HUES6 (cell line): ENCODE measurements around the gene GPR176.

Experiments
- H3K27ac ChIP-seq: 2 replicates; pipeline ENCODE4 v1.7.0; 2013; ENCODE audit warnings: low read depth, mild to moderate bottlenecking, low read length, inconsistent platforms
- H3K27me3 ChIP-seq: 2 replicates; pipeline ENCODE4 v1.6.1; 2013; ENCODE audit warnings: low read length; ENCODE audit not compliant: control insufficient read depth, insufficient read depth
- H3K36me3 ChIP-seq: 2 replicates; pipeline ENCODE4 v1.6.1; 2013; ENCODE audit warnings: low read length; ENCODE audit not compliant: control insufficient read depth, insufficient read depth
- H3K4me1 ChIP-seq: 2 replicates; pipeline ENCODE4 v1.6.1; 2013; ENCODE audit warnings: low read length; ENCODE audit not compliant: control insufficient read depth, insufficient read depth
- H3K4me3 ChIP-seq: 2 replicates; pipeline ENCODE4 v1.5.1; 2013; ENCODE audit warnings: low read depth, low read length
- H3K9ac ChIP-seq: one replicate; pipeline ENCODE4 v1.6.1; 2013; ENCODE audit warnings: mild to moderate bottlenecking, low read length
- H3K9me3 ChIP-seq: 2 replicates; pipeline ENCODE4 v1.6.1; 2013; ENCODE audit warnings: low read depth, low read length; ENCODE audit not compliant: control insufficient read depth, insufficient read depth

GPR176 gene

GRCh38 chr15:39919748-39920509, at the start of gene GPR176:
TSS of gene GPR176 (minus strand) at chr15:39920266. CDS start at chr15:39920026, 240 bp downstream.
- peaks cover 21% of the 10 kb centered on the region for H3K4me1 ChIP-seq
- H3K9ac ChIP-seq = peak within 1 kb of the TSS; percentile 81

GRCh38 chr15:39969002-39969394, 48.9 kb upstream of the GPR176 start:
- peaks cover 68% of the 10 kb centered on the region for H3K36me3 ChIP-seq
- H3K27ac ChIP-seq = no peak overlapping the region
- no peaks in the 10 kb centered on the region for H3K4me1 ChIP-seq

More at GRCh38 chr15:39919748-39920509, at the start of gene GPR176:
- Histone ChIP-seq H3K27me3 (peaks cover 21% of the 10 kb centered on the region; the same call in 1 of the 2 replicates), H3K27ac (peak within 1 kb of the TSS; percentile 69), H3K9me3 (no peaks in the 10 kb centered on the region; the same call in 1 of the 2 replicates), H3K4me3 (peak within 1 kb of the TSS; percentile 82), H3K36me3 (peaks cover 3% of the 10 kb centered on the region; the same call in 1 of the 2 replicates)

GRCh38 chr15:39968273-39969001, 48.4 kb upstream of the GPR176 start:
- peaks cover 63% of the 10 kb centered on the region for H3K36me3 ChIP-seq
- no peak overlapping the region for H3K27ac ChIP-seq

More at GRCh38 chr15:39969002-39969394, 48.9 kb upstream of the GPR176 start:
- Histone ChIP-seq H3K27me3 (no peaks in the 10 kb centered on the region), H3K9ac (no peak overlapping the region), H3K4me3 (no peak overlapping the region), H3K9me3 (no peaks in the 10 kb centered on the region)

GRCh38 chr15:39966521-39966920, 46.5 kb upstream of the GPR176 start:
- H3K9ac ChIP-seq = no peak overlapping the region
- H3K4me1 ChIP-seq = no peaks in the 10 kb centered on the region
- H3K27ac ChIP-seq = no peak overlapping the region
- peaks cover 75% of the 10 kb centered on the region for H3K36me3 ChIP-seq
- no peak overlapping the region for H3K4me3 ChIP-seq
- H3K27me3 ChIP-seq = no peaks in the 10 kb centered on the region
- no peaks in the 10 kb centered on the region for H3K9me3 ChIP-seq

More at GRCh38 chr15:39968273-39969001, 48.4 kb upstream of the GPR176 start:
- Histone ChIP-seq H3K4me3 (no peak overlapping the region), H3K4me1 (no peaks in the 10 kb centered on the region), H3K9ac (no peak overlapping the region), H3K9me3 (no peaks in the 10 kb centered on the region), H3K27me3 (no peaks in the 10 kb centered on the region)

- Histone ChIP-seq H3K27me3 (no peaks in the 10 kb centered on the region), H3K36me3 (peaks cover 78% of the 10 kb centered on the region)
Observed at GRCh38 chr15:39963786-39964185, 43.7 kb upstream of the GPR176 start.

GRCh38 chr15:39961051-39961450, 41.0 kb upstream of the GPR176 start:
- Histone ChIP-seq H3K4me1 (no peaks in the 10 kb centered on the region), H3K4me3 (no peak overlapping the region), H3K9me3 (no peaks in the 10 kb centered on the region), H3K9ac (no peak overlapping the region), H3K27ac (no peak overlapping the region), H3K36me3 (peaks cover 78% of the 10 kb centered on the region), H3K27me3 (no peaks in the 10 kb centered on the region)

More at GRCh38 chr15:39963786-39964185, 43.7 kb upstream of the GPR176 start:
- Histone ChIP-seq H3K4me3 (no peak overlapping the region), H3K9me3 (no peaks in the 10 kb centered on the region), H3K27ac (no peak overlapping the region), H3K9ac (no peak overlapping the region), H3K4me1 (no peaks in the 10 kb centered on the region)

- Histone ChIP-seq H3K36me3 (peaks cover 78% of the 10 kb centered on the region), H3K9me3 (no peaks in the 10 kb centered on the region), H3K27me3 (no peaks in the 10 kb centered on the region), H3K27ac (0 out of 2 replicates have a peak overlapping the region, but pooled peaks have one; percentile 12), H3K9ac (no peak overlapping the region), H3K4me1 (no peaks in the 10 kb centered on the region), H3K4me3 (no peak overlapping the region)
Observed at GRCh38 chr15:39960411-39960810, 40.3 kb upstream of the GPR176 start.

GRCh38 chr15:39959411-39959810, 39.3 kb upstream of the GPR176 start:
- Histone ChIP-seq H3K9me3 (no peaks in the 10 kb centered on the region), H3K4me1 (no peaks in the 10 kb centered on the region), H3K36me3 (peaks cover 83% of the 10 kb centered on the region)

GRCh38 chr15:39957481-39957880, 37.4 kb upstream of the GPR176 start:
- peaks cover 93% of the 10 kb centered on the region for H3K36me3 ChIP-seq
- no peak overlapping the region for H3K9ac ChIP-seq
- H3K4me3 ChIP-seq = no peak overlapping the region
- H3K27me3 ChIP-seq = no peaks in the 10 kb centered on the region
- no peak overlapping the region for H3K27ac ChIP-seq
- H3K4me1 ChIP-seq = no peaks in the 10 kb centered on the region
- no peaks in the 10 kb centered on the region for H3K9me3 ChIP-seq

More at GRCh38 chr15:39959411-39959810, 39.3 kb upstream of the GPR176 start:
- Histone ChIP-seq H3K27me3 (no peaks in the 10 kb centered on the region), H3K27ac (no peak overlapping the region), H3K4me3 (no peak overlapping the region), H3K9ac (no peak overlapping the region)

GRCh38 chr15:39953521-39953920, 33.5 kb upstream of the GPR176 start:
- no peak overlapping the region for H3K4me3 ChIP-seq
- H3K9ac ChIP-seq = no peak overlapping the region
- H3K36me3 ChIP-seq = peaks cover 89% of the 10 kb centered on the region
- H3K27me3 ChIP-seq = no peaks in the 10 kb centered on the region
- no peaks in the 10 kb centered on the region for H3K9me3 ChIP-seq
- no peak overlapping the region for H3K27ac ChIP-seq
- H3K4me1 ChIP-seq = no peaks in the 10 kb centered on the region

GRCh38 chr15:39951561-39951960, 31.5 kb upstream of the GPR176 start:
- H3K27ac ChIP-seq = no peak overlapping the region
- H3K9me3 ChIP-seq = no peaks in the 10 kb centered on the region
- H3K27me3 ChIP-seq = no peaks in the 10 kb centered on the region
- no peaks in the 10 kb centered on the region for H3K4me1 ChIP-seq
- no peak overlapping the region for H3K9ac ChIP-seq
- H3K36me3 ChIP-seq = peaks cover 88% of the 10 kb centered on the region
- no peak overlapping the region for H3K4me3 ChIP-seq
